HG02852 (cell line): Measurements from ENCODE around the gene TTC16.
"Not testable (repeated sequence)": the region's sequence is repeated elsewhere in the genome, so short reads cannot be mapped to it uniquely, and the experiment has no call there.

Source experiments
- ATAC-seq: cut with Tn5 transposase; IDR thresholded peaks from one replicate; pipeline ENCODE4 v1.9.1; 2021; ENCODE audit warnings: mild to moderate bottlenecking, moderate library complexity; ENCODE audit not compliant: unreplicated experiment

TTC16 gene

GRCh38 chr9:127767909-127768331, 52.0 kb downstream of the TTC16 start:
- no peak for ATAC-seq

DNA sequence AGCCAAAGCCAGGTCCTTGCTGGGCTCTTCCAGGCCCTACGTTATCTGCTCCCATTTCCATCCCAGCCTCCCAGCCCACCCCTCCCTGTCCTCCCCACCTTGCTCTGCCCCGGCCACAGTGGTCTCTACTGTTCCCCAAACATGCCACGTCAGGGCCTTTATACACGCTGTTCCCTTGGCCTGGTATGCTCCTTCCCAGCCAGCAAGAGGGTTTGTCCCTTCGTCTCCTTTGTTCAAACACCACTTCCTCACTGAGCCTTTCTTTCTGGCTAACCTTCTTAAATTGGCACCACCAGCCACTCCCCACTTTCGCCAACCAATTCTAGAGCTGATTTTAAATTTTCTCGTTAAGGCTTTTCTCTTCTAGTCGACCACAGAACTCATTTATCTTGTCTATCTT, 52.8 kb downstream of the TTC16 start:
- ATAC-seq, result no peak

GRCh38 chr9:127769101-127769500, 53.2 kb downstream of the TTC16 start:
- ATAC-seq, result no peak

- no peak for ATAC-seq
Observed at GRCh38 chr9:127769929-127770582, 54.2 kb downstream of the TTC16 start.

DNA sequence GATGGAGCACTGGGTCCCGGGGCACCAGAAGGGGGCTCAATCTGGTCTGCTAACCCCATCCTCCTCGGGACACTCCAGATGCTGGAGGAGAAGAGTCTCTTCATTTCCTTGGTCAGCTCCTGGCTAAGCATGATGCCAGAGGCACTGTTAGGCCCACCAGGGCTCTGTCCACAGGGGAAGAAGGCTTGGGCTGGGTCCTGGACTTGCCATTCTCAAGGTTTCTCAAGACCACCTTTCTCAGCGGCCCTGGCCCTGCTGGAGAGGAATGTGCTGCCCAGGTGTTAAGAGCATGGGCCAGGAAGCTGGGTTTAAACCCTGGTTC, 54.7 kb downstream of the TTC16 start:
- no peak for ATAC-seq

- peak; percentile 84 for ATAC-seq
Observed at GRCh38 chr9:127770905-127771569, 55.2 kb downstream of the TTC16 start.

DNA sequence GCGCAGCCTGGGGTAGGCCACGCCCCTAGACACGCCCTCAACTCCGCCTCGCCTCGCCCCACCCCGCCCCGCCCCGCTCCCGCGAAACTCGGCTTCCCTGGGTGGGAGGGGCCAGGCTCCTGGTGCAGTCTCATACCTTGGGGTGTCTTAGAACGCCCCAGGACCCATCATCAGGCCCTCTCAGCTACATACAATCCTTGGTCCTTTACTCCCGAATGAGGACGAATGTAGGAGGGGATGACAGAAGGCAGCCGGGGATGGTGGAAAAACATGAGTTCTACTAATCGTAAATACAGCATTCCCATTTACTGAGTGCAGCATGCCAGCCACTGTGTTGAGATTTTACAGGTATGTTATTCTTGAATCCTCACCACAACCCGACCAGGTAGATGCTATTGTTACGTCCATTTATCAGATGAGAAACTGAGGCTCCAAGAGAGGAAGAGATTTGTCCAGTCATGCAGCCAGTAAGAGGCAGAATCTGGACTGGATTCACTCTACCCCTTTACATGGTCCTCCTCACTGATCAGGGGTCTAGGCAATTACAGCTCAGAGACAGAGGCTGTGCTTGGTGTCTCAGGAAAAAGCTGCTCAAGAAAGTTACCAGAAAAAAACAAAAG, 55.8 kb downstream of the TTC16 start:
- ATAC-seq, result no peak

- no peak for ATAC-seq
Observed at GRCh38 chr9:127772603-127773002, 56.7 kb downstream of the TTC16 start.

DNA sequence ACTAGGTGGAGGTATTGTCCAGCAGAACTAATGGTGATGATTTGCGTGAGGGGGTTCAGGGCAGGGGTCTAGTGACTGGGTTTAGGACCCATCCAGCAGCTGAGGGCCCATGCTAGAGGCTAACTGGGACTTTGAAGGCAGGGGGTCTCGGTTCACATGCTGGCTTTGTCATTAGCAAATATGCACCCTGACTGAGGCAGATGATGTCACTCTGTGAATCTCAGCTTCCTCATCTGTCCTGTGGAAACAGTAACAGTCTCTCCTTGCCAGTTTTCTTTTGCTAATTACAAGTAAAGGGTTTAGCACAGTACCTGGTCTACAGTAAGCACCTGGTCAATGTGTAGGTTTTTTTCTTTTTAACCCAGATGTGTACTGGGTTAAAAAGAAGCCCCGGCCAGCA, 57.4 kb downstream of the TTC16 start:
- ATAC-seq, result no peak

- no peak for ATAC-seq
Observed at GRCh38 chr9:127773981-127774380, 58.1 kb downstream of the TTC16 start.

GRCh38 chr9:127776195-127776923, 60.5 kb downstream of the TTC16 start:
- ATAC-seq, result peak; percentile 34

DNA sequence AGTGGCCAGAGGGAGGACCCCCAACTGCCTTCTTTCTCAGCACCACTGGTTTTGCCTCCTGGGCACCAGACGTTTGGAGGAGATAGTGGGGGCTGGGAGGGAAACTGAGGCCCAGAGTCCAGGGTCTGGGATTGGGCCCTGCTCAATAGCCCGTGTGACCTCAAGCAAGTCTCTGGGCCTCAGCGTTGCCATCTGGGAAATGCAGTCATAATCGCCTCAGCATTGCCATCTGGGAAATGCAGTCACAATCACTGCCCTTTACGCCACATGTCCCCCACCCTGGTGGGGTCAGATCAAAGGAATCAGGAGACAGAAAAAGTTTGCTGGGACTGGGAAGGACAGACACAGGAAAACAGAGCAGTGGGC, 61.0 kb downstream of the TTC16 start:
- no peak for ATAC-seq

DNA sequence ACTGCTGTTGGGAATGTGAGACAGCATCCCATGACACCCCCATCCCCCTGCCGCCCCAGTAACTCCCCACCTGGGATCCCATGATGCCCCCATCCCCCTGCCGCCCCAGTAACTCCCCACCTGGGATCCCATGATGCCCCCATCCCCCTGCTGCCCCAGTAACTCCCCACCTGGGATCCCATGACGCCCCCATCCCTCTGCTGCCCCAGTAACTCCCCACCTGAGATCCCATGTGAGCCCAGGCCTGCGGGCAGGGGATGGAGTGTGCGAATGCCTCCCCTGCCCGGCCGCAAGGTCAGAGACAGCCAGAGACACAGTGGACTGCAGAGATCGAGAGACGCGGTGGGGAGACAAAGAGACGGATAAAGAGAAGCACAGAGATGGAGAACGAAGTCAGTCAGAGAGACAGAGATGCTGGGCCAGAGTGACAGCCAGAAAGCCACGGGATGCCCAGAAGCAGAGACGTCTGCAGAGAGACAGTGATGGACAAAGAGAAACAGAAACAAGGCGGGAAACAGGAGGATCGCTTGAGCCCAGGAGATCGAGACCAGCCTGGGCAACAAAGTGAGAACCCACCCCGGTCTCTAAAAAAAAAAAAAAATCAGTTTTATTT, 61.6 kb downstream of the TTC16 start:
- ATAC-seq, result no peak

DNA sequence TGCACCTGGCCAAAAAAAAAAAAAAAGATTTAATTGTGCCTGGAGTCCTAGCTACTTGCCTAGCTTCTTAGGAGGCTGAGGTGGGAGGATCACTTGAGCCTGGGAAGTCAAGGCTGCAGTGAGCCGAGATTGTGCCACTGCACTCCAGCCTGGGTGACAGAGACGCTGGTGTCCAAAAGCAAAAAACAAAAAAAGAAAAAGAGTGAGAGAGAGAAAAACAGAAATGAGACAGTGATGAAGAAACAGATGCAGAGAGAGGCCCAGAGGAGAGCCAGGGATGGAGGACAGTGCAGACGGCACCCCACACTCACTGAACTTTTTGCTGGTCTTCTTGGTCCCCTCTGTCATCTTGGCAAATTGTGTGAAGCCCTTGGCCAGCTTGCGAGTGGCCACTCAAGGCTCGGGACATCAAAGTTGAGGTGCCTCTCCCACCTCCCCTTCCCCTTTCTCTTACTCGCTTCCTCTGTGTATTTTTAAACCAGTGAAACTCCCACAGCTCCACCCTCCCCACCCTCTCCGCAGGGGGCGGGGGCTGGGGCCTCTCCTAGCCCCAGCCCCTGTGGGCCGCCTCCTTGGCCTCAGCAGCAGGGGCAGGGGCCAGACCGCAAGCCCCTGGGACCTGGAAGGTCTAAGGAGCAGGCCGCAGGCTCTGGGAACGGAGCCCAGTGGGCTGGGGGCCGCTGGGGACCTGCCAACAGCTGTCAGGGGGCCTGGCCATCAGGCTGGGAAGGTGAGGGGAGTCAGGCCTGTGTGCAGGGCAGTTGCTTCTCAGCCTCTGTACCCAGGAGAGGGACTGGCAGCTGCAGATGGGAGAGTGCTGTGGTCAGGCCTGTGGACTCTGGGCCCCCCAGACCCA, 62.6 kb downstream of the TTC16 start, which contains the start of gene SH2D3C:
SH2D3C (minus strand) TSS at position 387 of the 856 bp plus-strand sequence; CDS start at position 348, 39 bp downstream.
- ATAC-seq, result peak; percentile 35

DNA sequence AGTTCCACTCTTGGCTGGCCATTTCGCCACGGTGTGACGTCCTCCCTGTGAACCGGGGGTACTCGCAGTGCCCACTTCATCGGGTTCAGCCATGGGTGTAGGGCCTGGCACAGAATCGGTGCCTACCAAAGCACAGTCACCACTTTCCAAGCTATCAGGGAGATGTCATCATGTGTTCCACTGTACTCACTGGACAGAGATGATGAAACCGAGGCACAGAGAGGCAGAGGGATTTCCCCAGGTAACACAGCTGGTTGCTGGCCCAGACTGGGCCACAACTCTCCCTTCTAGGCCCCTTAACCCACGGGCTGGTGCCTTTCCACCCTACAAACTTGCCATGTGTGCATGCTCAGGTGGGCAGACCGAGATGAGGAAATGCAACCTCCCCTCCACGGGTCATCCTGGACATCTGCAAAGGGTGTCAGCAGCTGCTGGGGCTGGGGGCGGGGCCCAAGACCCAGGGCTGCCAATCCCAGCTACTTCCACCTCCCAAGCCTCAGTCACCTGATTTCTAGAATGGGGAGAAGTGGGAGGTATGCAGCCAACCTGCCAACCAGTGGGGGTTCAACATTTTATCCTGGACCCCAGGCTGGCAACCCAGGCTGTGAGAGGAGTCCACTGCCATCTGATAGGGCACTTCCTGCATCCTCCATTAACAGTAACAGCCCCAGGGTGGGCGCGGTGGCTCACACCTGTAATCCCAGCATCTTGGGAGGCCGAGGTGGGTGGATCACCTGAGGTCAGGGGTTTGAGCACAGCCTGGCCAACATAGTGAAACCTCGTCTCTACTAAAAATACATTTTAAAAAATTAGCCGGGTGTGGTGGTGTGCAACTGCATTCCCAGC, 63.5 kb downstream of the TTC16 start:
- ATAC-seq, result peak; percentile 51

- no peak for ATAC-seq
Observed at GRCh38 chr9:127780126-127780885, 64.4 kb downstream of the TTC16 start.

DNA sequence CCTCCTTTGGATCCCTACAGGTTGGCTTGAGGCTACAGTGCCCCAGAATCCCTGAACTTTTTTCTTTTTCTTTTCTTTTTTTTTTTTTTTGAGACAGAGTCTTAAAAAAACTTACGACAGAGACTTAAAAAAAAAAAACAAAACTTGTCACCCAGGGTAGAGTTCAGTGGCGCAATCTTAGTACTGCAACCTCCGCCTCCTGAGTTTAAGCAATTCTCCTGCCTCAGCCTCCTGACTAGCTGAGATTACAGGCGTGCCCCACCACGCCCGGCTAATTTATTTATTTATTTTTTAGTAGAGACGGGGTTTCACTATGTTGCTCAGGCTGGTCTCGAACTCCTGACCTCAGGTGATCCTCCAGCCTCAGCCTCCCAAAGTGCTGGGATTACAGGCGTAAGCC, 65.0 kb downstream of the TTC16 start:
- ATAC-seq, result not testable (repeated sequence)
